Islet of Langerhans (tissue), 1 donor: ENCODE results near the gene AFTPH.
"Not testable (repeated sequence)": the region's sequence is repeated elsewhere in the genome, so short reads cannot be mapped to it uniquely, and the experiment has no call there.

Experiments
- FAIRE-seq: peaks from one replicate; lab custom pipeline; 2011; peaks lifted over from hg19 to GRCh38; lab: Jason Lieb, UNC

Gene AFTPH

GRCh38 chr2:64500549-64500948, 23.6 kb upstream of the AFTPH start:
- no peak for FAIRE-seq

GRCh38 chr2:64501946-64502345, 22.2 kb upstream of the AFTPH start:
- FAIRE-seq, result no peak

- no peak for FAIRE-seq
Observed at GRCh38 chr2:64502860-64503259, 21.3 kb upstream of the AFTPH start.

GRCh38 chr2:64504774-64505720, 19.1 kb upstream of the AFTPH start:
- FAIRE-seq, result no peak

- no peak for FAIRE-seq
Observed at GRCh38 chr2:64506686-64507085, 17.4 kb upstream of the AFTPH start.

- FAIRE-seq, result no peak
Observed at GRCh38 chr2:64514008-64514407, 10.1 kb upstream of the AFTPH start.

- no peak for FAIRE-seq
Observed at GRCh38 chr2:64515086-64515485, 9.0 kb upstream of the AFTPH start.

GRCh38 chr2:64516651-64517510, 7.2 kb upstream of the AFTPH start:
- no peak for FAIRE-seq

- FAIRE-seq, result no peak
Observed at GRCh38 chr2:64517511-64517884, 6.6 kb upstream of the AFTPH start.

GRCh38 chr2:64522843-64523428, 1.2 kb upstream of the AFTPH start:
- peak; percentile 99 for FAIRE-seq

GRCh38 chr2:64524604-64525316, 632 bp downstream of the AFTPH start:
- FAIRE-seq, result no peak

- no peak for FAIRE-seq
Observed at GRCh38 chr2:64525317-64525613, 1.1 kb downstream of the AFTPH start.

GRCh38 chr2:64526034-64526433, 1.9 kb downstream of the AFTPH start:
- FAIRE-seq, result no peak

- not testable (repeated sequence) for FAIRE-seq
Observed at GRCh38 chr2:64530946-64531345, 6.8 kb downstream of the AFTPH start.

GRCh38 chr2:64532030-64532429, 7.9 kb downstream of the AFTPH start:
- FAIRE-seq, result no peak

- no peak for FAIRE-seq
Observed at GRCh38 chr2:64533882-64534281, 9.8 kb downstream of the AFTPH start.

GRCh38 chr2:64534363-64534762, 10.2 kb downstream of the AFTPH start:
- peak; percentile 9 for FAIRE-seq

- FAIRE-seq, result no peak
Observed at GRCh38 chr2:64535024-64535423, 10.9 kb downstream of the AFTPH start.

- no peak for FAIRE-seq
Observed at GRCh38 chr2:64537991-64538390, 13.9 kb downstream of the AFTPH start.

- FAIRE-seq, result no peak
Observed at GRCh38 chr2:64538764-64539433, 14.8 kb downstream of the AFTPH start.

GRCh38 chr2:64540615-64541014, 16.5 kb downstream of the AFTPH start:
- FAIRE-seq, result no peak

GRCh38 chr2:64541547-64541946, 17.4 kb downstream of the AFTPH start:
- FAIRE-seq, result no peak
